Dermis microvascular lymphatic vessel endothelial cell (primary cell): ENCODE results near the gene PLA2G10. TPM values are rescaled to one million over a fixed set of nuclear protein-coding genes. Genes with fewer than 3 reads are reported as not detected.
"Not testable (repeated sequence)": the region's sequence is repeated elsewhere in the genome, so short reads cannot be mapped to it uniquely, and the experiment has no call there.

ENCODE experiments used
- DNase-seq, 2 donors: peaks; one replicate each; pipeline versions ENCODE4 v3.0.0 to v3.0.0-alpha.2; 2010; ENCODE audit warnings: low read depth in 2 of 2
- total RNA-seq: library from RNA; depleted of rRNA; stranded (reverse); fragments of >200 nt; gene quantifications from 2 replicates; pipeline ENCODE4 v1.2.1, GENCODE V29; 2014

PLA2G10 gene, protein sequence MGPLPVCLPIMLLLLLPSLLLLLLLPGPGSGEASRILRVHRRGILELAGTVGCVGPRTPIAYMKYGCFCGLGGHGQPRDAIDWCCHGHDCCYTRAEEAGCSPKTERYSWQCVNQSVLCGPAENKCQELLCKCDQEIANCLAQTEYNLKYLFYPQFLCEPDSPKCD
- not detected in 2 replicates for total RNA-seq

- not testable (repeated sequence) for DNase-seq
These were observed at the start of gene PLA2G10 for GRCh38 chr16:14694129-14694528. TSS of gene PLA2G10 (minus strand) at chr16:14694308. CDS start at chr16:14694229, 79 bp downstream.

- not testable (repeated sequence) for DNase-seq
These were observed 48.4 kb upstream of the PLA2G10 start, which contains the start of gene NPIPA2 for GRCh38 chr16:14742273-14743128. TSS of gene NPIPA2 (plus strand) at chr16:14742533. CDS start at chr16:14748066, 5,533 bp downstream.

GRCh38 chr16:14741794-14742193 lies 47.7 kb upstream of the PLA2G10 start:
- not testable (repeated sequence) for DNase-seq

DNA sequence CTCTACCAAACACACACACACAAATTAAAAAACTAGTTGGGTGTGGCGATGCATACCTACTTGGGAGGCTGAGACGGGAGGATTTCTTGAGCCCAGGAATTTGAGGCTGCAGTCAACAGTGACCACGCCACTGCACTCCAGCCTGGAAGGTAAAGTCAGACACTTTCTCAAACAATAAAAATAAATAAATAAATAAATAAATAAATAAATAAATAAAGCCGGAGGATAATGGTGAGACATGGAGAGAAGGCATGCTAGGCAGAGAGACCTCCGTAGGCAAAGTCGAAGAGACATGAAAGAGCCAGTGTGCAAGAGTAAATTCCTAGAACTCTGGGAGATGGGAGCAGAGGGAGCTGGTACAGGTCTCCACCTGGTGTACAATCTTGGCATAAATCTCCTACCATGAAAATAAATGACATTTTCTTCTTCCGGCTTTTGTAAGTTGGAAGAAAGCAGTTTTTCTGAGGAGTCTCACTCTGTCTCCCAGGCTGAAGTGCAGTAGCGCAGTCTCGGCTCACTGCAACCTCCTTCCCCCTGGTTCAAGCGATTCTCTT lies 46.8 kb upstream of the PLA2G10 start:
- DNase-seq, result not testable (repeated sequence)

DNA sequence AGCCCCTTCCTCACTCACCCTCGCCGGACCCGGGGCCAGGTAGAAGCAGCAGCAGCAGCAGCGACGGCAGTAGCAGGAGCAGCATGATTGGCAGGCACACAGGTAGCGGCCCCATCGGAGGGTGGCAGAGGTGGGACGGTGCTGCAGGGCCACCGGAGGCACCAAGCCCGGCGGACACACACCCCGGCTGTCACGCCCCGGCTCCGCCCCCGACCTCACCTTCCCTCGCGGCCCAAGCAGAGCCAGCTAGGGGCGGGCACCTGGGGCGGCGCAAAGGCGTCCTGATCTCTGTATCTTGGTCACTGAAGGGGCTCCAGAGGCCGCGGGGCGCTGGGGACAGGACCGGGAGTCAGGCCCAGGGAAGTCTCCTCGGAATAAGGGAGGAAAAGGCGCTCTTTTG lies 39.1 kb upstream of the PLA2G10 start:
- DNase-seq, result not testable (repeated sequence)

- DNase-seq, result not testable (repeated sequence)
These were observed 9.3 kb upstream of the PLA2G10 start, which contains the start of gene NPIPA3 for GRCh38 chr16:14703156-14704011. TSS of gene NPIPA3 (plus strand) at chr16:14703411. CDS start at chr16:14708944, 5,533 bp downstream.

GRCh38 chr16:14702672-14703071 lies 8.6 kb upstream of the PLA2G10 start:
- DNase-seq, result not testable (repeated sequence)

DNA sequence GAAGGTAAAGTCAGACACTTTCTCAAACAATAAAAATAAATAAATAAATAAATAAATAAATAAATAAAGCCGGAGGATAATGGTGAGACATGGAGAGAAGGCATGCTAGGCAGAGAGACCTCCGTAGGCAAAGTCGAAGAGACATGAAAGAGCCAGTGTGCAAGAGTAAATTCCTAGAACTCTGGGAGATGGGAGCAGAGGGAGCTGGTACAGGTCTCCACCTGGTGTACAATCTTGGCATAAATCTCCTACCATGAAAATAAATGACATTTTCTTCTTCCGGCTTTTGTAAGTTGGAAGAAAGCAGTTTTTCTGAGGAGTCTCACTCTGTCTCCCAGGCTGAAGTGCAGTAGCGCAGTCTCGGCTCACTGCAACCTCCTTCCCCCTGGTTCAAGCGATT lies 7.8 kb upstream of the PLA2G10 start:
- DNase-seq, result not testable (repeated sequence)

GRCh38 chr16:14685870-14686793 lies 8.0 kb downstream of the PLA2G10 start:
- peak in 1 of 2 donors; percentile 80 for DNase-seq

- no peak for DNase-seq
These were observed 12.0 kb downstream of the PLA2G10 start for GRCh38 chr16:14682121-14682520.

DNA sequence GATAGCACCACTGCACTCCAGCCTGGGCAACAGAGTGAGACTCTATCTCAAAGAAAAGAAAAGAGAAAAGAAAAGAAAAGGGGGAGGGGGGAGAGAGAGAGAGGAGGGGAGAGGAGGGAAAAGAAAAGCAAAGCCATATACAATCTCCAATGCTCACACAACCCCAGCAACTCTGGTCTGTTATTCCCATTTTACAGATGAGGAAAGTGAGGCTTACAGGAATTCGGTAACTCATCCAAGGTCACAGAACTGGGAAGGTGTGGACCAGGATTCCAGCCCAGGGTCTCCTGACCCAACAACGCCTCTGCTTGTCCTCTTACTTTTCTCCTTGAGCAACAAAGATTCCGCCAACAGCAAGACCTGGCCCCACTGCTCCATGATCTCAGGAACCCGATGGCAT lies 13.0 kb downstream of the PLA2G10 start:
- no peak for DNase-seq

GRCh38 chr16:14680396-14680795 lies 13.7 kb downstream of the PLA2G10 start:
- not testable (repeated sequence) for DNase-seq

- no peak for DNase-seq
These were observed 15.2 kb downstream of the PLA2G10 start for GRCh38 chr16:14678748-14679497.

DNA sequence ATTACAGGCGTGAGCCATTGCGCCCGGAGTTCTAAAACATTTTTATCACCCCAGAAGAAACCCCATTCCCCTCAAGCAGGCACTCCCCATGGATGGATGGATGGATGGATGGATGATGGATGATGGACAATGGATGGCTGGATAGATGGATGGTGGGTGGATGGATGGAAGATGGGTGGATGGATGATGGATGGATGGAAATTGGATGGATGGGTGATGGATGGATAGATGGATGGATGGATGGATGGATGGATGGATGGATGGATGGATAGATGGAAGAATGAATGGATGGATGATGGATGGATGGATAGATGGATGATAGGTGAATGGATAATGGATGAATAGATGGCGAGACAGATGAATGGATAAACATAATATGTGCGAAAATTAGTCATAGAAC lies 16.5 kb downstream of the PLA2G10 start:
- DNase-seq, result no peak

DNA sequence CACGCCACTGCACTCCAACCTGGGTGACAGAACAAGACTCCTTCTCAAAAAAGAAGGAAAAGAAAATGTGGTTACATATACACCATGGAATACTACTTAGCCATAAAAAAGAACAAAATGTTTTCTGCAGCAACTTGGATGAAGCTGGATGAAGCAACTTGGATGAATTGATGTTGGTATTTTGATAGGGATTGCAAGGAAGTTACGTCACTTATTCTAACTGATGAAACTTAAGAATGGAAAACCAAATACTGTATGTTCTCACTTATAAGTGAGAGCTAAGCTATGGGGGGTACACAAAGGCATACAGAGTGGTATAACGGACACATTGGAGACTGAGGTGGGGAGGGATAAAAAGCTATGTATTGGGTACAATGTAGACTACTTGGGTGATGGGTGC lies 17.5 kb downstream of the PLA2G10 start:
- DNase-seq, result no peak

DNA sequence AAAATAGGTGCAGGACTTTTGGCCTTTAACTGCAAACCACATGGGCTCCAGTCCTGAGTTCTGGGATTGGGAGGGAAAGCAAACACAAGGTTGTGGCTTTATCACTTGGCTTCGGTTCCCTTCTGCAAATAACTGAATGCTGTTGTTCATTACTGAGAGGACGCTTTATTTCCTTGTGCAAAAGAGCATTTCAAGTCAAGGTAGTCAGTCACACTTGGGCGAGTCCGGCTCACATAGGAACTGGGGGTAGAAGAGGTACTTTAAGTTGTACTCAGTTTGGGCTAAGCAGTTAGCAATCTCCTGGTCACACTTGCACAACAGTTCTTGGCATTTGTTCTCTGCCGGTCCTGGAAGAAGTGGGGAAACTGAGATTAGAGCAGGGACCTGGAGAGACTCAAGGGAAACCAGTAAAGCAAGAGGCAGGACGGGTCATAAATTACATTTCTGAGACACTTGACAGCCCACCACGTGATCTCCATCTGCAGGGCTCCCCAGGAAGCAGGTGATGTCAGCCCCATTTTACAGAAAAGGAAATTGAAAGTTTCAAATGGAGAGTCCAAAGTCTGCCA lies 21.6 kb downstream of the PLA2G10 start:
- DNase-seq, result no peak

DNA sequence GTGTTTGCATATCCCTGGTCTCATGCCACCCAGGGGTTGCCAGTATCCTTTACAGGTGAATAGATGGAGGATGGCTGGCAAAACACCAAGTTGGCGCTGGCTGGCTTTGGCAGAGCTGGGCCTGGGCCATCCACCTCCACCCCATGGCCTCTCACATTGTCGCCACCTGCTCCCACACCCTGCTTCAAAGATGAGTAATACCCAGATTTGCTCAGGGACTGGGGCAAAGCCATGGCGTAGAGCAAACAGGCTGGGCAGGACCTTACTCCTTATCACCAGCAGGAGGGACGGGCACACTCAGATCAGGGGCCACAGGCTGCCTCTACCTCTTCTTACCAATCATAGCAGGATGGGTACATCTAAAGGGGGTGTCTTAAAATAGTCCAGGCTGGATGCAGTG lies 24.3 kb downstream of the PLA2G10 start:
- no peak for DNase-seq

- DNase-seq, result no peak
These were observed 25.4 kb downstream of the PLA2G10 start for GRCh38 chr16:14668556-14669223.
